ENCODE data around the gene CGNL1.

- TF ChIP-seq POLR2A (IDR thresholded peaks at IDR 0.05) (no peak), CTCF (IDR thresholded peaks at IDR 0.05) (no peak), POLR2AphosphoS5 (IDR thresholded peaks at IDR 0.05) (no peak)
These were observed 5.4 kb upstream of the CGNL1 start for GRCh38 chr15:57370929-57371328.

Measured in upper lobe of left lung (tissue), 4 donors.